H1 (cell line): ENCODE measurements around the gene FAM149A. TPM values are rescaled to one million over a fixed set of nuclear protein-coding genes. Genes with fewer than 3 reads are reported as not detected.

ENCODE experiments used
- CTCF ChIA-PET: fragments of 300-600 bp; sonication (Branson Sonifier 250); formaldehyde crosslinking; loops from one replicate; lab custom pipeline; 2021; ENCODE audit not compliant: partially characterized antibody; lab: Charles Lee
- POLR2A ChIA-PET: fragments of 300-600 bp; sonication (Branson Sonifier 250); formaldehyde crosslinking; loops from one replicate; lab custom pipeline; 2021; ENCODE audit warnings: inconsistent platforms; ENCODE audit not compliant: partially characterized antibody; lab: Charles Lee
- DNase-seq, 2 experiments: peaks; one replicate each; pipeline versions ENCODE4 v3.0.0 to v3.0.0-alpha.2; 2010 to 2022; ENCODE audit warnings: low spot score in 2 of 2, low read depth in 1 of 2, mixed read lengths in 1 of 2
- FAIRE-seq: peaks from 2 replicates; lab custom pipeline; 2011; peaks lifted over from hg19 to GRCh38; lab: Jason Lieb, UNC
- H2AFZ ChIP-seq: 2 replicates; pipeline ENCODE4 v1.8.1; 2012; ENCODE audit warnings: low read length, inconsistent platforms
- H2AK5ac ChIP-seq: 2 replicates; pipeline ENCODE4 v1.6.1; 2013; ENCODE audit warnings: low read depth, low read length
- H2BK120ac ChIP-seq: replicated peaks from 2 replicates; pipeline ENCODE3; 2013; ENCODE audit warnings: low read depth, low read length, inconsistent platforms
- H2BK12ac ChIP-seq: 2 replicates; pipeline ENCODE4 v1.6.1; 2013; ENCODE audit warnings: low read depth, low read length
- H2BK15ac ChIP-seq: 2 replicates; pipeline ENCODE4 v1.6.1; 2013; ENCODE audit warnings: low read length
- H2BK20ac ChIP-seq: 2 replicates; pipeline ENCODE4 v1.6.1; 2013; ENCODE audit warnings: low read length
- H2BK5ac ChIP-seq: 2 replicates; pipeline ENCODE4 v1.6.1; 2013; ENCODE audit warnings: low read depth, low read length
- H3K14ac ChIP-seq: 2 replicates; pipeline ENCODE4 v1.6.1; 2013; ENCODE audit warnings: inconsistent platforms; ENCODE audit not compliant: insufficient read length
- H3K18ac ChIP-seq: 2 replicates; pipeline ENCODE4 v1.6.1; 2013; ENCODE audit warnings: low read length; ENCODE audit errors: extremely low read depth
- H3K23ac ChIP-seq: 2 replicates; pipeline ENCODE4 v1.6.1; 2013; ENCODE audit warnings: inconsistent platforms; ENCODE audit not compliant: insufficient read length
- H3K23me2 ChIP-seq: 2 replicates; pipeline ENCODE4 v1.6.1; 2013; ENCODE audit warnings: low read depth, low read length
- H3K27ac ChIP-seq: 2 replicates; pipeline ENCODE4 v1.6.1; 2011; ENCODE audit warnings: low read depth, low read length, inconsistent platforms
- H3K27me3 ChIP-seq, 4 experiments: replicated peaks in 1 of 4; 1 replicate in 1 of 4; 2 replicates in 3 of 4; pipeline versions ENCODE4 v1.6.1 to v1.8.1; 2011 to 2013; ENCODE audit warnings: low read length in 3 of 4, mild to moderate bottlenecking in 3 of 4, inconsistent platforms in 2 of 4, mixed read lengths in 2 of 4, moderate library complexity in 1 of 4; ENCODE audit not compliant: control insufficient read depth in 3 of 4, insufficient read depth in 3 of 4; ENCODE audit errors: extremely low read depth in 1 of 4
- H3K36me3 ChIP-seq, 4 experiments: 2 replicates each; pipeline versions ENCODE4 v1.6.1 to v1.8.1; 2011 to 2013; ENCODE audit warnings: mild to moderate bottlenecking in 4 of 4, low read length in 3 of 4, moderate library complexity in 2 of 4, control low read depth in 1 of 4, inconsistent platforms in 1 of 4; ENCODE audit not compliant: insufficient read depth in 4 of 4, control insufficient read depth in 2 of 4
- H3K4ac ChIP-seq: replicated peaks from 2 replicates; pipeline ENCODE3; 2013; ENCODE audit warnings: low read length, low read depth, mixed read lengths, inconsistent platforms; ENCODE audit not compliant: insufficient read length
- H3K4me1 ChIP-seq, 4 experiments: replicated peaks in 1 of 4; 1 replicate in 1 of 4; 2 replicates in 3 of 4; pipeline versions ENCODE4 v1.6.1 to v1.8.1; 2011 to 2013; ENCODE audit warnings: low read length in 3 of 4, inconsistent platforms in 2 of 4, mixed read lengths in 1 of 4; ENCODE audit not compliant: insufficient read depth in 4 of 4, control insufficient read depth in 3 of 4
- H3K4me2 ChIP-seq, 2 experiments: 2 replicates each; pipeline versions ENCODE4 v1.6.1 to v1.8.1; 2011 to 2013; ENCODE audit warnings: low read depth in 2 of 2, low read length in 2 of 2, control low read depth in 1 of 2, inconsistent platforms in 1 of 2, mild to moderate bottlenecking in 1 of 2; ENCODE audit not compliant: insufficient read depth in 1 of 2
- H3K4me3 ChIP-seq, 4 experiments: fragments of 200-600, 300-600 bp in 1 of 4; sonication (generic), shearing (Covaris generic), sonication (Bioruptor Twin) in 1 of 4; 2 replicates each; pipeline versions ENCODE4 v1.5.1 to v1.8.1; 2011 to 2016; ENCODE audit warnings: low read length in 4 of 4, low read depth in 3 of 4, control low read depth in 2 of 4, inconsistent platforms in 2 of 4, mild to moderate bottlenecking in 2 of 4, mixed read lengths in 1 of 4, moderate library complexity in 1 of 4; ENCODE audit not compliant: insufficient read depth in 2 of 4; ENCODE audit errors: extremely low read depth in 1 of 4
- H3K56ac ChIP-seq: replicated peaks from 2 replicates; pipeline ENCODE3; 2013; ENCODE audit warnings: low read depth, mild to moderate bottlenecking, mixed read lengths, low read length, inconsistent platforms; ENCODE audit not compliant: insufficient read length
- H3K79me1 ChIP-seq: 2 replicates; pipeline ENCODE4 v1.6.1; 2013; ENCODE audit warnings: low read depth, low read length, control low read depth
- H3K79me2 ChIP-seq, 2 experiments: 2 replicates each; pipeline versions ENCODE4 v1.6.1 to v1.8.1; 2012 to 2013; ENCODE audit warnings: low read length in 2 of 2, mild to moderate bottlenecking in 2 of 2, inconsistent platforms in 1 of 2; ENCODE audit not compliant: insufficient read depth in 2 of 2, control insufficient read depth in 1 of 2
- H3K9ac ChIP-seq, 4 experiments: replicated peaks in 1 of 4; 1 replicate in 1 of 4; 2 replicates in 3 of 4; pipeline versions ENCODE4 v1.6.1 to v1.8.1; 2011 to 2013; ENCODE audit warnings: low read depth in 3 of 4, low read length in 3 of 4, control low read depth in 2 of 4, mild to moderate bottlenecking in 2 of 4, moderate library complexity in 2 of 4, inconsistent platforms in 1 of 4; ENCODE audit errors: extremely low read depth in 1 of 4
- H3K9me3 ChIP-seq, 2 experiments: 2 replicates each; pipeline versions ENCODE4 v1.6.1 to v1.8.1; 2012 to 2013; ENCODE audit warnings: mild to moderate bottlenecking in 2 of 2, moderate library complexity in 2 of 2, control low read depth in 1 of 2, inconsistent platforms in 1 of 2, low read depth in 1 of 2, low read length in 1 of 2, mixed read lengths in 1 of 2; ENCODE audit not compliant: insufficient read depth in 2 of 2
- H4K20me1 ChIP-seq, 2 experiments: replicated peaks in 1 of 2; 2 replicates each; pipeline versions ENCODE3 to v1.8.1; 2011 to 2013; ENCODE audit warnings: inconsistent platforms in 2 of 2, low read length in 2 of 2, mild to moderate bottlenecking in 1 of 2; ENCODE audit not compliant: insufficient read depth in 2 of 2, control insufficient read depth in 1 of 2
- H4K5ac ChIP-seq: 2 replicates; pipeline ENCODE4 v1.6.1; 2013; ENCODE audit warnings: low read length, low read depth, mixed read lengths, inconsistent platforms; ENCODE audit not compliant: insufficient read length
- H4K8ac ChIP-seq: 2 replicates; pipeline ENCODE4 v1.8.0; 2013; ENCODE audit warnings: mild to moderate bottlenecking, moderate library complexity, low read length, inconsistent platforms; ENCODE audit not compliant: insufficient read depth; ENCODE audit errors: extremely low read depth
- H4K91ac ChIP-seq: replicated peaks from 2 replicates; pipeline ENCODE3; 2013; ENCODE audit warnings: low read length, mixed read lengths, inconsistent platforms; ENCODE audit not compliant: insufficient read length
- BACH1 ChIP-seq: IDR thresholded peaks from 2 replicates; pipeline ENCODE4 v1.6.1; 2012; ENCODE audit warnings: low read length, improper control_type of control experiment
- CBX8 ChIP-seq: fragments of 300-800, 300-1000 bp; sonication (generic); IDR thresholded peaks from 2 replicates; pipeline ENCODE4 v1.7.1; 2016; ENCODE audit warnings: low read depth, low read length, borderline replicate concordance
- GABPA ChIP-seq: IDR thresholded peaks from 2 replicates; pipeline ENCODE4 v1.6.1; 2011; ENCODE audit warnings: mild to moderate bottlenecking, low read length, moderate library complexity, borderline replicate concordance; ENCODE audit not compliant: insufficient read depth
- HDAC6 ChIP-seq: IDR thresholded peaks from one replicate; pipeline ENCODE4 v1.7.1; 2012; ENCODE audit warnings: low read depth, mild to moderate bottlenecking, inconsistent platforms, low read length, moderate library complexity
- MAFK ChIP-seq: IDR thresholded peaks from 2 replicates; pipeline ENCODE4 v1.6.1; 2012; ENCODE audit warnings: low read depth, mild to moderate bottlenecking, improper control_type of control experiment, low read length
- SIN3A ChIP-seq, 2 experiments: IDR thresholded peaks in 1 of 2; conservative IDR thresholded peaks in 1 of 2; 2 replicates each; pipeline ENCODE4 v1.6.1; 2011 to 2012; ENCODE audit warnings: low read length in 2 of 2, improper control_type of control experiment in 1 of 2, low read depth in 1 of 2, mild to moderate bottlenecking in 1 of 2
- SIRT6 ChIP-seq: IDR thresholded peaks from one replicate; pipeline ENCODE4 v1.7.1; 2012; ENCODE audit warnings: low read length, inconsistent platforms
- SIX5 ChIP-seq: IDR thresholded peaks from 2 replicates; pipeline ENCODE4 v1.6.1; 2011; ENCODE audit warnings: mild to moderate bottlenecking, low read depth, low read length
- SP1 ChIP-seq: IDR thresholded peaks from 2 replicates; pipeline ENCODE4 v1.6.1; 2011; ENCODE audit warnings: low read depth, low read length
- TBP ChIP-seq: IDR thresholded peaks from 2 replicates; pipeline ENCODE4 v1.6.1; 2011; ENCODE audit warnings: low read depth, low read length, improper control_type of control experiment
- USF2 ChIP-seq: IDR thresholded peaks from 2 replicates; pipeline ENCODE4 v1.6.1; 2011; ENCODE audit warnings: low read length, improper control_type of control experiment
- WGBS, 2 experiments: shearing (Covaris generic) in 1 of 2; methylation state at CpG; one replicate each; pipeline versions ENCODE4 v1.1.6 to v1.1.7; 2013 to 2015; ENCODE audit warnings: low lambda C conversion rate in 2 of 2, mixed read lengths in 2 of 2, inconsistent platforms in 1 of 2, low coverage in 1 of 2, missing lambda C conversion rate in 1 of 2; ENCODE audit not compliant: insufficient replicate concordance in 2 of 2, insufficient coverage in 1 of 2, insufficient read length in 1 of 2; ENCODE audit errors: extremely low coverage in 1 of 2, missing lambda C conversion rate in 1 of 2; 5-methylcytosine and 5-hydroxymethylcytosine counted together
- polyA plus RNA-seq, 7 experiments: library from polyadenylated mRNA; depleted of rRNA in 3 of 7; stranded (reverse) in 5 of 7; unstranded in 2 of 7; fragments of >200 nt in 5 of 7; fragments of 200-250 nt in 2 of 7; gene quantifications; 1 replicate in 5 of 7; 2 replicates in 1 of 7; 4 replicates in 1 of 7; pipeline versions ENCODE4 v1.2.1 to v1.2.3, GENCODE V29; 2011 to 2013; ENCODE audit warnings: missing spikeins in 2 of 7, mixed read lengths in 2 of 7
- total RNA-seq: library from RNA; stranded (reverse); fragmentation: NEBNext Ultra II Directional; extraction: Animal tissue kit (Norgen Biotek cat#: 25700); gene quantifications from 2 replicates; pipeline ENCODE4 v1.2.1, GENCODE V29; 2021

Gene FAM149A
- total and polyA plus RNA-seq, 2 of the 8 experiments (the other 6 are each of a cell fraction or from before 2014, with no cell fraction given): 6.1 to 8.5 TPM

- H3K56ac ChIP-seq: no peak overlapping the region
- no peak overlapping the region for H3K9ac ChIP-seq
- no peak overlapping the region for H3K4ac ChIP-seq
- H3K27me3 ChIP-seq: no peaks in the 10 kb centered on the region; a peak in 1 of 7 replicates
- no peak overlapping the region for H3K14ac ChIP-seq
- H4K20me1 ChIP-seq: no peaks in the 10 kb centered on the region
- H4K91ac ChIP-seq: no peak overlapping the region
- no peaks in the 10 kb centered on the region for H3K9me3 ChIP-seq
- no peak overlapping the region for H3K23ac ChIP-seq
- H2BK15ac ChIP-seq: 0 out of 2 replicates have a peak overlapping the region, but pooled peaks have one; percentile 21
- FAIRE-seq (no peak), DNase-seq (no peak)
- ChIA-PET CTCF (interaction anchor here (0.7 to 1.5 kb wide), 4 partner anchors 24 to 96 kb away, joined by 3 to 5 read pairs (median 4); partner anchors contain the start of gene TLR3), POLR2A (no interaction called here)
- H3K4me1 ChIP-seq: peaks cover 0 to 2% (median 0%) of the 10 kb centered on the region in 4 experiments; a peak in 1 of 7 replicates
- H2AK5ac ChIP-seq: no peak overlapping the region
- H3K23me2 ChIP-seq: no peaks in the 10 kb centered on the region
- WGBS, 2 experiments: 87% methylated on average over 7 of the region's 9 CpGs; no CpG with 5 or more reads in 1 of the 2 experiments
- no peaks in the 10 kb centered on the region for H3K79me2 ChIP-seq
- H3K36me3 ChIP-seq: no peaks in the 10 kb centered on the region
- H3K4me3 ChIP-seq: no peak overlapping the region
- H4K5ac ChIP-seq: no peak overlapping the region
- no peak overlapping the region for H2BK5ac ChIP-seq
- no peak overlapping the region for H2AFZ ChIP-seq
- H3K27ac ChIP-seq: no peak overlapping the region
- H3K79me1 ChIP-seq: no peaks in the 10 kb centered on the region
- no peak overlapping the region for H3K4me2 ChIP-seq
- no peak overlapping the region for H2BK120ac ChIP-seq
- no peak overlapping the region for H3K18ac ChIP-seq
- no peak overlapping the region for H4K8ac ChIP-seq
- H2BK20ac ChIP-seq: no peak overlapping the region
- no peak overlapping the region for H2BK12ac ChIP-seq
- TF ChIP-seq SP1: no peak
- TF ChIP-seq HDAC6: no peak
- TF ChIP-seq TBP: no peak
- TF ChIP-seq BACH1: no peak
- TF ChIP-seq SIX5: no peak
- TF ChIP-seq GABPA: no peak
- TF ChIP-seq USF2: no peak
- no peak for TF ChIP-seq CBX8
- TF ChIP-seq SIN3A (conservative IDR thresholded peaks at IDR 0.05 in 1 of 2, IDR thresholded peaks at IDR 0.05 in 1 of 2; ENCODE audit: low read depth in 1 of 2, low read length in 2 of 2): no peak
- TF ChIP-seq SIRT6: no peak
- no peak for TF ChIP-seq MAFK
These were observed 7.8 kb upstream of the FAM149A start for GRCh38 chr4:186096681-186097165.
